ENCODE results near the gene MORC4.
A peak's percentile ranks its signal among the peaks of the same experiment; 100 is the strongest.

The MORC4 gene

GRCh38 chrX:106905064-106905708 lies 94.8 kb downstream of the MORC4 start:
- no peak for DNase-seq (ENCODE audit: low spot score)

- no peak for DNase-seq (ENCODE audit: low spot score)
Observed at GRCh38 chrX:106903856-106904528, 96.0 kb downstream of the MORC4 start.

- DNase-seq (ENCODE audit: low spot score): no peak
Observed at GRCh38 chrX:106903291-106903824, 96.7 kb downstream of the MORC4 start, which contains the start of gene RIPPLY1. Gene RIPPLY1 (minus strand): TSS chrX:106903341. CDS start chrX:106903287, 54 bp downstream.

GRCh38 chrX:106902684-106903083 lies 97.3 kb downstream of the MORC4 start:
- no peak for DNase-seq (ENCODE audit: low spot score)

GRCh38 chrX:106901781-106902219 lies 98.2 kb downstream of the MORC4 start:
- DNase-seq (ENCODE audit: low spot score): no peak

- DNase-seq (ENCODE audit: low spot score): no peak
Observed at GRCh38 chrX:106901341-106901740, 98.7 kb downstream of the MORC4 start.

- DNase-seq (ENCODE audit: low spot score): no peak
Observed at GRCh38 chrX:106899841-106900240, 100.2 kb downstream of the MORC4 start.

- DNase-seq (ENCODE audit: low spot score): no peak
Observed at GRCh38 chrX:106899276-106899675, 100.7 kb downstream of the MORC4 start.

GRCh38 chrX:106898462-106898861 lies 101.5 kb downstream of the MORC4 start:
- DNase-seq (ENCODE audit: low spot score): peak; percentile 46

GRCh38 chrX:106897259-106897658 lies 102.8 kb downstream of the MORC4 start:
- DNase-seq (ENCODE audit: low spot score): no peak

- DNase-seq (ENCODE audit: low spot score): no peak
Observed at GRCh38 chrX:106894978-106895452, 105.0 kb downstream of the MORC4 start.

GRCh38 chrX:106894392-106894909 lies 105.6 kb downstream of the MORC4 start:
- DNase-seq (ENCODE audit: low spot score): peak; percentile 67

GRCh38 chrX:106891762-106892460 lies 108.1 kb downstream of the MORC4 start:
- no peak for DNase-seq (ENCODE audit: low spot score)
